HG03342 (cell line): ENCODE measurements around the gene CCDC150.
"Not testable (repeated sequence)": the region's sequence is repeated elsewhere in the genome, so short reads cannot be mapped to it uniquely, and the experiment has no call there.

ENCODE experiments used
- ATAC-seq: cut with Tn5 transposase; IDR thresholded peaks from one replicate; pipeline ENCODE4 v1.9.1; 2021; ENCODE audit warnings: mild to moderate bottlenecking, moderate library complexity; ENCODE audit not compliant: unreplicated experiment

The CCDC150 gene

GRCh38 chr2:196630531-196630930, 9.0 kb upstream of the CCDC150 start:
- ATAC-seq = no peak

GRCh38 chr2:196635156-196635555, 4.4 kb upstream of the CCDC150 start:
- no peak for ATAC-seq

DNA sequence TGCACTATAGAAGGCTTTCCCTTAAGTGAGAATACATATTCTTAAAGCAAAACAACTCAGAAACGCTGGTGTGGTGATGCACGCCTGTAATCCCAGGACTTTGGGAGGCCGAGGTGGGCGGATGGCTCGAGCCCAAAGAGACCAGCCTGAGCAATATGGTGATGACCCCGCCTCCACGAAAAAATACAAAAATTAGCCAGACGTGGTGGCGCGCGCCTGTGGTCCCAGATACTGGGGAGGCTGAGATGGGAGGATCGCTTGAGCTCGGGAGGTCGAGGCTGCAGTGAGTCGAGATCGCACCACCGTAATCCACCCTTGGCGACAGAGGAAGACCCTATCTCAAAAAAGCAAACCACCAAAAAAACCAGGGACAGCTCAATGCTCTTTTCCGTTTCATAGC, 750 bp upstream of the CCDC150 start:
- no peak for ATAC-seq

- ATAC-seq = no peak
These were observed 575 bp downstream of the CCDC150 start for GRCh38 chr2:196640031-196640548.

- ATAC-seq = no peak
These were observed 9.7 kb downstream of the CCDC150 start for GRCh38 chr2:196649202-196649601.

DNA sequence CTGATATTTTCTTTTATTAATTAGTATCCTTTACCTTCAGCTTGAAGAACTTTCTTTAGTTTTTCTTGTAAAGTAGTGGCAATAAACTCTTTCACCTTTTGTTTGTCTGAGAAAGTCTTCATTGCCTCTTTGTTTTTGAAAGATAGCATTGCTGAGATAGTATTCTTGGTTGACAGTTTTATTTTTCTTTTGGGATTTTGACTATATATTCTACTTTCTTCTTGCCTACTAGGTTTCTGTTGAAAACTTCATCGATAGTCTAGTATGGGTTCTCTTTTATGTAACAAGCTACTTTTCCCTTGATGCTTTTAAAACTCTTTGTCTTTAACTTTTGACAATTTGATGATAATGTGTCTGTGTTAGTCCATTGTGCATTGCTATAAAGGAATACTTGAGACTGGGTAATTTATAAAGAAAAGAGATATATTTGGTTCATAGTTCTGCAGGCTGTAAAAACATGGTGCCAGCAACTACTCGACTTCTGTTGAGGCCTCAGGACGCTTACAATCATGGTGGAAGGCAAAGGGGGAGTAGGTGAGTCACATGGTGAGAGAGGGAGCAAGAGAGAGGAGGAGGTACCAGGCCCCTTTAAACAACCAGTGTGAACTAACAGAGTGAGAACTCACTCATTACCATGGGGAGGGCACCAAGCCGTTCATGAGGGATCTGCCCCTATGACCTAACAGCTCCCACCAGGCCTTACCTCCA, 12.0 kb downstream of the CCDC150 start:
- ATAC-seq = no peak

DNA sequence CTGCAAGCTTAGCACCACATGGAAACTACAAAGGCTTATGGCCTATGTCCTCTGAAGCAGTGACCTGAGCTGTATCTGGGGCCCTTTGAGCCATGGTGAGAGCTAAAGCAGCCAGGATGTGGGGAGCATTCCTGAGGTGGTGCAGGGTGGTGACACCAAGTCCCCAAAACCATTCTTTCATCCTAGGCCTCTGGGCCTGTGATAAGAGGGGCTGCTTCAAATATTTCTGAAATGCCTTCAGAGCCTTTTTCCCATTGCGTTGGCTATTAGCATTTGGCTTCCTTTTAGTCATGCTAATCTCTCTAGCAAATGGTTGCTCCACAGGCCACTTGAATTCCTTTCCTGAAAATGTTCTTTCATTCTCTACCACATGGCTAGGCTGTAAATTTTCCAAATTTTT, 13.4 kb downstream of the CCDC150 start:
- no peak for ATAC-seq

DNA sequence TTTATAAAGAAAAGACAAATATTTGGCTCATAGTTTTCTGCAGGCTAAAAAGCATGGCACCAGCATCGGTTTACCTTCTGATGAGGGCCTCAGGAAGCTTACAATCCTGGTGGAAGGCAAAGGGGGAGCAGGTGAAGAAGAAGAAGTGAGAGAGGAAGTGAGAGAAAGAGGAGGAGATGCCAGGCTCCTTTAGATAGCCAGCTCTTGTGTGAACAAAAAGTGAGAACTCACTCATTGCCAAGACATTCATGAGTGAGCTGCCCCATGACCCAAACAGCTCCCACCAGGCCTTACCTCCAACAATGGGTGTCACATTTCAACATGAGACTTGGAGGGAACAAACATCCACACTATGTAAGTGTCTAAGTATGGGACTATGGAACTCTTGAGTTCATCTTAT, 14.3 kb downstream of the CCDC150 start:
- no peak for ATAC-seq

DNA sequence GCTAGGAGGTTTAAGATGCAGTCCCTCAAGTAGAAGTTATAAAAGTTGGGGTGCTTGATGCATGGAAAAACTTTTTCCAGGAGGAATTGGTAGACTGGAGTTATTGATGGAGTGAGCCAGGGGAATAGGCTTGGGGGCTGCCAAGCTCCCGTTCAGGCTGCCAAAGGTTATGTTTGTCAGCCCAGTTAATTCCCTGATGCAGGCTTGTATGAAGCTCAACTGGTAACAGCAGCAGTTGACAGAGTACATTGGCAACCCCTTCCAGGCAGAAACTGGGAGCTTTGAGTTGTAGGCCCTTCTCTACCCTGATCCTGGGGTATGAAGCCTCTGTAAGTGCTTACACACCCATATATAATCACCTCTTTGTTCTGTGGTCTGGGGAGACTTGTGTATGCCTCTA, 16.2 kb downstream of the CCDC150 start:
- no peak for ATAC-seq

GRCh38 chr2:196657333-196657732, 17.8 kb downstream of the CCDC150 start:
- ATAC-seq = no peak

DNA sequence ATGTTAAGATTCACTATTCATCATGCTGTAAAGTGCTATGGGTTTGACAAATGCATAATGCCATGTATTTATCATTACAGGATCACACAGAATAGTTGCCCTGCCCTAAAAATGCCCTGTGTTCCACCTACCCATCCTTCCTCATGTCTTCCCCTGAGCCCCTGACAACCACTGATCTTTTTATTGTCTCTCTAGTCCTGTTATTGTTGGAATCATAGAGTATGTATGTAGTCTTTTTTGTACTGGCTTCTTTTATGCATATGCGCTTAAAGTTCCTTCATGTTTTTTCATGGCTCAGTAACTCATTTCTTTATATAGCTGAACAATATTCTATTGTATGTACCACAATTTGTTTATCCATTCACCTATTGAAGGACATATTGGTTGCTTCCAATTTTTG, 20.3 kb downstream of the CCDC150 start:
- no peak for ATAC-seq

DNA sequence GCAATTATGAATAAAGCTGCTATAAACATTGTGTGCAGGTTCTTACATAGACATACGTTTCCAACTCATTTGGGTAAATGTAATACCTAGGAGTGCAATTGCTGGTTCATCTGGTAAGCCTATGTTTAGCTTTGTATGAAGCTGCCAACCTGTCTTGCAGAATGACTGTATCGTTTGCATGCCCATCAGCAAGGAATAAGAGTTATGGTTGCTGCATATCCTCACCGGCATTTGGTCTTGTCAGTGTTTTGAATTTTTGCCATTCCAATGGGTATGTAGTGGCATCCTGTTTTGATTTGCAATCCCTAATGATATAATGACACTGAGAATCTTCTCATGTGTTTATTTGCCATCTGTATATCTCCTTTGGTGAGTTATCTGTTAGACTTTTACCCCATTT, 20.7 kb downstream of the CCDC150 start:
- no peak for ATAC-seq

GRCh38 chr2:196670342-196670741, 30.8 kb downstream of the CCDC150 start:
- no peak for ATAC-seq

- no peak for ATAC-seq
These were observed 36.4 kb downstream of the CCDC150 start for GRCh38 chr2:196675963-196676362.

DNA sequence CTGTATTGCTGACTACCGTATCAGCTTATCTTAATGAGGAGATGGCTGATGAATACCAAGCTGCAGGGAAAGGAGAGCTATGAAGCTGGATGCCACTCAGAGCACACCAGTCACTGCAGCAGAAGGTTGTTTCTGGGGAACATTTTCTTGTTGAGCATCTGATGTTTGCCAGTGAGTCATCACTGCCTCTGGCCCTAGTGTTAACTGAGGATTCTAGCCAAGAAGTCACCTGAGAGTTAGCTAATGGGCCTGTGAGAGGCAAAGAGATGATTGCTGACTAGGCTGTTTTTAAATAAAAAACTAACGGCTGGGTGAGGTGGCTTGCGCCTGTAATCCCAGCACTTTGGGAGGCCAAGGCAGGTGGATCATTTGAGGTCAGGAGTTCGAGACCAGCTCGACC, 37.9 kb downstream of the CCDC150 start:
- no peak for ATAC-seq

DNA sequence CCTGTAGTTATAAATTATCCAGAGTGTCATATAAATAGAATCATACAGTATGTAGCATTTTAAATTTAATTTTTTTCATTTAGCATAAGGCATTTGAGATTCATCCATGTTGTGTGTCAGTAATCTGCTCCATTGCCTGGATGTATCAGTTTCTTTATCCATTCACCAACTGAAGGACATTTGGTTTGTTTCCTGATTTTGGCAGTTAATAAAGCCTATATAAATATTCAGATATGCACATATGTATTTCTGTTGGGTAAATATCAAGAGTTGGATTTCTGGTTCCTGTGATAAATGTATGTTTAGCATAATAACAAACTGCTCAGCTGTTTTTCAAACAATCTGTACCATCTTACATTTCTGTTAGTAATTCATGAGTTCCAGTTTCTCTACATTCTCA, 39.9 kb downstream of the CCDC150 start:
- no peak for ATAC-seq

- ATAC-seq = no peak
These were observed 42.0 kb downstream of the CCDC150 start for GRCh38 chr2:196681510-196681909.

DNA sequence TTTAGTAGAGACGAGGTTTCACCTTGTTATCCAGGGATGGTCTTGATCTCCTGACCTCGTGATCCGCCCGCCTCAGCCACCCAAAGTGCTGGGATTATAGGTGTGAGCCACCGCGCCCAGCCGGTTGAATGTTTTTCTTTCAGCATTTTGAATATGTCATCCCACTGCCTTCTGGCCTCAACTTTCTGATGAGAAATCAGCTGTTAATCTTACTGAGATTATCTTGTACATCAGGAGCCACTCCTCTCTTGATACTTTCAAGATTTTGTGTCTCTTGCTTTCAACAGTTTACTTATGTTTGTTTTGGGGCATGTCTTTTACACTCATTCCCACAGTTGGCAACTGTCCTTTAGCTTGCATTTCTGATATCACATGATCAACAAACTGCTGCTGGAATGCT, 46.3 kb downstream of the CCDC150 start:
- no peak for ATAC-seq

DNA sequence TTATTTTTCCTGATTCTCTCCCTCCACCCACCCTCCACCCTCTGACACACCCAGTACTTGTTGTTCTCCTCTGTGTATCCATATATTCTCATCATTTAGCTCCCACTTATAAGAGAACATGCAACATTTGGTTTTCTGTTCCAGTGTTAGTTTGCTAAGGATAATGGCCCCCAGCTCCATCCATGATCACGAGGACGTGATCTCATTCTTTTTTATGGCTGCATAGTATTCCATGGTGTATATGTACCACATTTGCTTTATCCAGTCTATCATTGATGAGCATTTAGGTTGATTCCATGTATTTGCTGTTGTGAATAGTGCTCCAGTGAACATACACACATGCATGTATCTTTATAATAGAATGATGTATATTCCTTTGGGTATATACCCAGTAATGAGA, 47.2 kb downstream of the CCDC150 start:
- not testable (repeated sequence) for ATAC-seq

- no peak for ATAC-seq
These were observed 57.0 kb downstream of the CCDC150 start for GRCh38 chr2:196696423-196697079.

DNA sequence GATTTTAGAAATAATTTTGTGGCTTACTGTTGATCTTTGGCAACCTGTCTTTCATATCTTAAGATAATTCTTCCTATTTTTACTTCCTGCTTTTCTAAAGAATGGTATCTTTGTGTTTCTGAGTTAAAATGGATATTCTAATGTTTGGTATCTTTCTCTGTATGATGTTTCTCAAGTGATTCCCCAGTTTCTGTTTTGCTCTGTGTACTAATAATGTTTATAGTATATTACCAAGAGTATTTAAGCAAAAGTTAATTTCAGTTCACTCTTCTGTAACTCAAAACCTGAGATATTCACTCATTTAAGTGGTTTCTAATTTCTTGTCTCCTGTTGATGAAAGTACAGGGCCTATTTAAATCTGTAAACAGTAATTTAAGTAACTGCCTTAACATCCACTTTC, 58.3 kb downstream of the CCDC150 start:
- peak; percentile 67 for ATAC-seq

- ATAC-seq = no peak
These were observed 63.1 kb downstream of the CCDC150 start for GRCh38 chr2:196702641-196703040.

DNA sequence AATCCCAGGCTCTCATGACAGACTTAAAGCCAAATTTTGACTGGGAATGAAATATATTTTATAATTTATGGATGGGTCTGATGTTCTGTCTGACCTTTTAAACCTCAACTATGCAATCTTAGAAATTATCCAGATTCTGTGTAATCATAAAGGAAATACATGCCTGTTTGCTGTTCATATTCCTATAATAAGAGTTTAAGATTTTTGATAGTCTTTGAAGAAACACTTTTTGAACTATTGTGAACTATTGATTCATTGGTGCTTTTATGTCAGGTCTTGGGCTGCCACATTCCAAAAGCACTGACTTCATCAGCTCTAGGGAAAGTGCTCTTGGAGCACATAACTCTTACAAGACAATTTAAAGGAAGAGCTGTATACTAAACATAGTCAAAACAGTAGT, 64.2 kb downstream of the CCDC150 start:
- no peak for ATAC-seq
